KMS-11 (cell line): ENCODE measurements around the gene SIGLEC1.

Experiments used
- H2AFZ ChIP-seq: fragments of 200-600 bp; sonication (generic); 2 replicates; pipeline ENCODE4 v1.6.1; 2016; ENCODE audit warnings: antibody characterized with exemption, mixed run types, low read depth
- H3K27ac ChIP-seq: fragments of 200-600 bp; sonication (generic); 2 replicates; pipeline ENCODE4 v1.6.1; 2016; ENCODE audit warnings: mild to moderate bottlenecking, mixed run types
- H3K27me3 ChIP-seq: fragments of 200-600 bp; sonication (generic); 2 replicates; pipeline ENCODE4 v1.6.1; 2017; ENCODE audit warnings: mild to moderate bottlenecking, low read depth, mixed run types, moderate library complexity; ENCODE audit not compliant: insufficient read depth
- H3K36me3 ChIP-seq: fragments of 200-600 bp; sonication (generic); 2 replicates; pipeline ENCODE4 v1.6.1; 2017; ENCODE audit warnings: mild to moderate bottlenecking, mixed run types; ENCODE audit not compliant: insufficient read depth
- H3K4me1 ChIP-seq: fragments of 200-600 bp; sonication (generic); 2 replicates; pipeline ENCODE4 v1.6.1; 2016; ENCODE audit warnings: mild to moderate bottlenecking, low read depth, mixed run types; ENCODE audit not compliant: poor library complexity, severe bottlenecking
- H3K4me2 ChIP-seq: fragments of 200-600 bp; sonication (generic); 2 replicates; pipeline ENCODE4 v1.7.0; 2016; ENCODE audit warnings: mild to moderate bottlenecking, mixed run types
- H3K4me3 ChIP-seq: fragments of 200-600 bp; sonication (generic); IDR thresholded peaks from 2 replicates; pipeline ENCODE4 v1.6.1; 2017; ENCODE audit warnings: low read depth, low read length, mixed read lengths; ENCODE audit not compliant: insufficient read depth
- H3K79me2 ChIP-seq: fragments of 200-600 bp; sonication (generic); 2 replicates; pipeline ENCODE4 v1.6.1; 2016; ENCODE audit warnings: low read depth, mixed run types; ENCODE audit not compliant: insufficient read depth
- H3K9ac ChIP-seq: fragments of 200-600 bp; sonication (generic); 2 replicates; pipeline ENCODE4 v1.6.1; 2016; ENCODE audit warnings: mild to moderate bottlenecking, mixed run types
- H4K20me1 ChIP-seq: fragments of 200-600 bp; sonication (generic); 2 replicates; pipeline ENCODE4 v1.6.1; 2016; ENCODE audit warnings: mild to moderate bottlenecking, mixed run types; ENCODE audit not compliant: insufficient read depth
- CTCF ChIP-seq: fragments of 200-600 bp; sonication (generic); conservative IDR thresholded peaks from 2 replicates; pipeline ENCODE4 v1.6.1; 2017; ENCODE audit warnings: low read depth, mild to moderate bottlenecking, antibody characterized with exemption, low read length, moderate library complexity, mixed read lengths

The SIGLEC1 gene

GRCh38 chr20:3744037-3744436, 31.6 kb upstream of the SIGLEC1 start:
- H3K27me3 ChIP-seq = no peaks in the 10 kb centered on the region
- H3K79me2 ChIP-seq = no peaks in the 10 kb centered on the region
- no peaks in the 10 kb centered on the region for H3K4me1 ChIP-seq
- no peak overlapping the region for H3K27ac ChIP-seq
- H3K36me3 ChIP-seq = no peaks in the 10 kb centered on the region
- H4K20me1 ChIP-seq = no peaks in the 10 kb centered on the region
- H3K9ac ChIP-seq = no peak overlapping the region
- no peak overlapping the region for H3K4me3 ChIP-seq
- no peak overlapping the region for H3K4me2 ChIP-seq
- TF ChIP-seq CTCF = no peak
- H2AFZ ChIP-seq = no peak overlapping the region

GRCh38 chr20:3743251-3743650, 30.9 kb upstream of the SIGLEC1 start:
- Histone ChIP-seq H3K27ac (no peak overlapping the region), H3K4me2 (no peak overlapping the region), H3K9ac (no peak overlapping the region), H3K36me3 (no peaks in the 10 kb centered on the region), H2AFZ (no peak overlapping the region), H3K27me3 (no peaks in the 10 kb centered on the region), H3K4me3 (no peak overlapping the region), H3K79me2 (no peaks in the 10 kb centered on the region), H4K20me1 (no peaks in the 10 kb centered on the region), H3K4me1 (no peaks in the 10 kb centered on the region)
- TF ChIP-seq CTCF = no peak

- no peaks in the 10 kb centered on the region for H3K79me2 ChIP-seq
- H3K4me2 ChIP-seq = no peak overlapping the region
- no peak overlapping the region for H2AFZ ChIP-seq
- TF ChIP-seq CTCF = no peak
- no peaks in the 10 kb centered on the region for H3K36me3 ChIP-seq
- H3K27me3 ChIP-seq = no peaks in the 10 kb centered on the region
- H3K27ac ChIP-seq = no peak overlapping the region
- H4K20me1 ChIP-seq = no peaks in the 10 kb centered on the region
- H3K4me1 ChIP-seq = no peaks in the 10 kb centered on the region
- H3K4me3 ChIP-seq = no peak overlapping the region
- no peak overlapping the region for H3K9ac ChIP-seq
Observed at GRCh38 chr20:3741836-3742458, 29.5 kb upstream of the SIGLEC1 start.

- no peak overlapping the region for H3K4me3 ChIP-seq
- no peaks in the 10 kb centered on the region for H4K20me1 ChIP-seq
- no peaks in the 10 kb centered on the region for H3K79me2 ChIP-seq
- H3K27ac ChIP-seq = no peak overlapping the region
- H2AFZ ChIP-seq = no peak overlapping the region
- H3K27me3 ChIP-seq = no peaks in the 10 kb centered on the region
- H3K36me3 ChIP-seq = no peaks in the 10 kb centered on the region
- H3K4me2 ChIP-seq = no peak overlapping the region
- H3K4me1 ChIP-seq = no peaks in the 10 kb centered on the region
- no peak overlapping the region for H3K9ac ChIP-seq
- TF ChIP-seq CTCF = no peak
Observed at GRCh38 chr20:3740615-3741301, 28.4 kb upstream of the SIGLEC1 start.
